ENCODE results near the gene HDAC4. TPM values are rescaled to one million over a fixed set of nuclear protein-coding genes. Genes with fewer than 3 reads are reported as not detected.

HDAC4 gene
- total and polyA plus RNA-seq, 8 donors: 1.7 to 98.8 (median 24.5) TPM

DNA sequence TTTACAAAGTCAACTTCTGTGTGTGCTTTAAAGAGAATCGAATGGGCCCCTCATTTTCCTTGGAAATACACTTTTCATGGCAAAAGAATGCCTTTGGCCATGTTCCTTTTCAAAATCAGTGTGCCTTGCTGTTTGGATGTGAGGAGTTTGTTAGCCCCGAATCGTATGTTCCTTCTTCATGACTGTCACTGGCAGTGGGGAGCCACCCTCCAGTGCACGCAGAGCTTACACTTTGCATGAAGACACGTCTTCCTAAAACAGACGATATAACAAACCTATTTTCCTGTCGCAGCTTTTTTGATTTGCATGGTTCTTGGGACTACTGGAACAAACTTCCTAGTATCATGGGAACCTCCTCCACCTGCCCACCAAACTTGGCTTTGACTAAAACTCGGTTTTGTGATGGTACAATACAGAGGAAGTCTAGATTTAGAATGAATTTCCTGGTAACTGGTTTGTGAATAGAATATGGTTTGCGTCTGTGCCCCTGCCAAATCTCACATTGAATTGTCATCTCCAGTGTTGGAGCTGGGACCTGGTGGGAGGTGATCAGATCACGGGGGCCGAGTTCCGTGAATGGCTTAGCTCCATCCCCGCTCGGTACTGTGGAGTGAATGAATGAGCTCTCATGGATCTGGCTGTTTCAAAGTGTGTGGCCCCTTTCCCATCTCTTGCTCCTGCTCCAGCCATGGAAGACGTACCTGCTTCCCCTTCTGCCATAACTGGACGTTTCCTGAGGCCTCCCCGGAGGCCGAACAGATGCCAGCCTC lies 358.1 kb downstream of the HDAC4 start:
- 69 to 84% (median 80%) methylated on average over 18 of the region's 18 CpGs for WGBS, 5 donors

DNA sequence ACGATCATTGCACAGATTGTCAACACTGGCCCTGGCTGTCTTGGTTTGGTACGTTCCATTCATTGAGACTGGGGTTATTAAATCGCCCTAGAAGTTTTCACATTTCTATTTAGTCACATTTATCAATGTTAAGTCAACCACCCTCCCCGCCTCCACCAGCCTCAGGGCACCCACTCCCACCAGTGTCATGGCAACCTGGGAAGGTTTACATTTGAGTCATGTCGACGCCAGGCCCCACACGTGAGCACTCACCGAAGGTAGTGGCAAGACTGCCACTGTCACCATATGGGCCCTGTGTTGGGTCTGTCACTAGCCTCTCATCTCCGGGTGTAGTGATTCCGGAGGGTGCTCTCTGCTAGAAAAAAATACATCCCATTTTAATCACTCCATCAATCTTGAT lies 358.8 kb downstream of the HDAC4 start:
- DNase-seq: peak in 1 of 2 donors; percentile 46
- 60 to 72% (median 63%) methylated on average over 10 of the region's 10 CpGs for WGBS, 5 donors
- H3K4me3 ChIP-seq: no peak overlapping the region
- H3K36me3 ChIP-seq: no peaks in the 10 kb centered on the region
- no peak overlapping the region for H3K27ac ChIP-seq
- no peaks in the 10 kb centered on the region for H3K4me1 ChIP-seq
- TF ChIP-seq POLR2AphosphoS5 (IDR thresholded peaks at IDR 0.05) (no peak), POLR2A (IDR thresholded peaks at IDR 0.05) (no peak)
- no peaks in the 10 kb centered on the region for H3K9me3 ChIP-seq
- H3K27me3 ChIP-seq: no peaks in the 10 kb centered on the region
- intact Hi-C loops (cut with DNase I; ENCODE audit: low total_unique reads): no loop called here

More for the DNA sequence above, 358.1 kb downstream of the HDAC4 start:
- Histone ChIP-seq H3K9me3 (no peaks in the 10 kb centered on the region), H3K27me3 (no peaks in the 10 kb centered on the region), H3K27ac (no peak overlapping the region), H3K4me3 (no peak overlapping the region), H3K4me1 (no peaks in the 10 kb centered on the region), H3K36me3 (peaks cover 0 to 2% (median 0%) of the 10 kb centered on the region in 4 donors)
- intact Hi-C loops (cut with DNase I; ENCODE audit: low total_unique reads): no loop called here
- TF ChIP-seq, protein P1, sequence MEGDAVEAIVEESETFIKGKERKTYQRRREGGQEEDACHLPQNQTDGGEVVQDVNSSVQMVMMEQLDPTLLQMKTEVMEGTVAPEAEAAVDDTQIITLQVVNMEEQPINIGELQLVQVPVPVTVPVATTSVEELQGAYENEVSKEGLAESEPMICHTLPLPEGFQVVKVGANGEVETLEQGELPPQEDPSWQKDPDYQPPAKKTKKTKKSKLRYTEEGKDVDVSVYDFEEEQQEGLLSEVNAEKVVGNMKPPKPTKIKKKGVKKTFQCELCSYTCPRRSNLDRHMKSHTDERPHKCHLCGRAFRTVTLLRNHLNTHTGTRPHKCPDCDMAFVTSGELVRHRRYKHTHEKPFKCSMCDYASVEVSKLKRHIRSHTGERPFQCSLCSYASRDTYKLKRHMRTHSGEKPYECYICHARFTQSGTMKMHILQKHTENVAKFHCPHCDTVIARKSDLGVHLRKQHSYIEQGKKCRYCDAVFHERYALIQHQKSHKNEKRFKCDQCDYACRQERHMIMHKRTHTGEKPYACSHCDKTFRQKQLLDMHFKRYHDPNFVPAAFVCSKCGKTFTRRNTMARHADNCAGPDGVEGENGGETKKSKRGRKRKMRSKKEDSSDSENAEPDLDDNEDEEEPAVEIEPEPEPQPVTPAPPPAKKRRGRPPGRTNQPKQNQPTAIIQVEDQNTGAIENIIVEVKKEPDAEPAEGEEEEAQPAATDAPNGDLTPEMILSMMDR (IDR thresholded peaks at IDR 0.05): no peak
- no peak for TF ChIP-seq POLR2AphosphoS5 (IDR thresholded peaks at IDR 0.05)
- TF ChIP-seq POLR2A (IDR thresholded peaks at IDR 0.05): no peak
- no peak for TF ChIP-seq EP300 (IDR thresholded peaks at IDR 0.05)
- no peak for DNase-seq

DNA sequence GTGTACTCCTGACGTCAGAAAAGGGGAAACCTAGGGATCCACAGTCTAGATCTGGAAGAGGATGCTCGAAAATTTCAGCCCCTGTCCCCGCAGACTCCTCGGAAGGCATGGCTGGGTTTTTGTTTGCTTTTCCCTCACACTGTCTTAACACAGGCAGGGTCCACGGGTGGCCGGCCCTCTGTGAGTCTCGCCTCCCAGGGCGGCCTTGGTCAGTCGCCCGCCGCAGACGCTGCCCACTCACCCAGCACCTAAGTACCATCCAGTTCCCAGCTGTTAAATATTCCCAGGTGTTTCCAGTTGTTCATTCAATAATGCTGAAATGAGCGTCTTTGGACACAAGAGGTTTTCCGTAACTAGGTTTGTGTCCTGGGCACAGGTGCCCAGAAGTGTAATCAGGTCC lies 359.8 kb downstream of the HDAC4 start:
- Histone ChIP-seq H3K4me1 (no peaks in the 10 kb centered on the region), H3K27me3 (peaks cover 0 to 3% (median 0%) of the 10 kb centered on the region in 3 donors), H3K4me3 (no peak overlapping the region), H3K9me3 (no peaks in the 10 kb centered on the region), H3K27ac (no peak overlapping the region), H3K36me3 (no peaks in the 10 kb centered on the region)
- intact Hi-C loops (cut with DNase I; ENCODE audit: low total_unique reads): no loop called here
- DNase-seq: no peak
- TF ChIP-seq, protein P1 (IDR thresholded peaks at IDR 0.05): no peak
- TF ChIP-seq EP300 (IDR thresholded peaks at IDR 0.05): no peak
- no peak for TF ChIP-seq POLR2AphosphoS5 (IDR thresholded peaks at IDR 0.05)
- TF ChIP-seq POLR2A (IDR thresholded peaks at IDR 0.05): no peak
- WGBS, 5 donors: 77 to 91% (median 84%) methylated on average over 13 to 14 of the region's 14 CpGs

DNA sequence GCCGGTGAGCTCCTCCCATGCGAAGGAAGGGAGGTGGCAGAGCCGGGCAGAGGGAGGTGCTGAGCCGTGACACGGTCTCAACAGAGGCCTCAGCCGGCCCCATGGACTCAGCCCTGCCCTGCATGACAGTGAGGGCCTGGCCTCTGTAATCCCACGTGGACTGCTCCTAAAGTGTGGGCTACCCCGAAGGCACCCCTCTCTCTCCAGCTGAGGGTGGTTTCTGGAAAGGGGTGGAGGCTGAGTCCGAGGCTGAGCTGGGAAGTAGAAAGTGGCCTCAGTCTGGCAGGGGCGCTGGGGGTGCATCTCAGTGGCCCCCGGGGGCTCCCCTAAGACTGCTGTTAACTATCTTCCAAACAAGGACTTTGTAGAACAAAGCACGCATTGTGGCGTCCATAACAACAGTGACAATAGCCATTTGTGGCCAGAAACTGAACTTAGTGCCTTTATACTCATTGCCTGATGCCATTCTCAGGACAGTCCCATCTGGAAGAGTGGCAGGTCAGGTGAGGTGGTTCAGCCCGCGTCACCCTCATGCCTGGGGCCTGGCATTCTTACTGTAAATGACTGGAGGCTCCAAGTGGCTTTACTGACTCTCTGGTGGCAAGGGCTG lies 360.6 kb downstream of the HDAC4 start:
- no peak overlapping the region for H3K4me3 ChIP-seq
- H3K27ac ChIP-seq: no peak overlapping the region
- no peaks in the 10 kb centered on the region for H3K9me3 ChIP-seq
- TF ChIP-seq POLR2AphosphoS5 (IDR thresholded peaks at IDR 0.05): no peak
- TF ChIP-seq, protein P1 (IDR thresholded peaks at IDR 0.05): no peak
- TF ChIP-seq EP300 (IDR thresholded peaks at IDR 0.05): no peak
- TF ChIP-seq POLR2A (IDR thresholded peaks at IDR 0.05): no peak
- H3K36me3 ChIP-seq: no peaks in the 10 kb centered on the region
- 65 to 82% (median 74%) methylated on average over 12 to 15 of the region's 15 CpGs for WGBS, 5 donors
- DNase-seq: no peak
- H3K4me1 ChIP-seq: peaks cover 0 to 4% (median 4%) of the 10 kb centered on the region in 4 donors
- intact Hi-C loops (cut with DNase I; ENCODE audit: low total_unique reads): no loop called here
- peaks cover 0 to 3% (median 0%) of the 10 kb centered on the region in 3 donors for H3K27me3 ChIP-seq

Measured in stomach (tissue), 9 donors.